HG03060 (cell line): ENCODE results near the gene DUSP2.

ENCODE experiments used
- ATAC-seq: cut with Tn5 transposase; IDR thresholded peaks from one replicate; pipeline ENCODE4 v1.9.1; 2021; ENCODE audit warnings: low read depth, moderate number of reproducible peaks; ENCODE audit not compliant: unreplicated experiment

DUSP2 gene

GRCh38 chr2:96116879-96117533 lies 28.2 kb downstream of the DUSP2 start:
- no peak for ATAC-seq

- ATAC-seq: no peak
These were observed 28.8 kb downstream of the DUSP2 start, which contains the start of gene ADRA2B for GRCh38 chr2:96116424-96116878. ADRA2B (minus strand) TSS chr2:96116571; CDS start chr2:96116149, 422 bp downstream.

GRCh38 chr2:96115631-96116423 lies 29.4 kb downstream of the DUSP2 start:
- no peak for ATAC-seq

GRCh38 chr2:96114903-96115581 lies 30.2 kb downstream of the DUSP2 start:
- ATAC-seq: no peak

GRCh38 chr2:96114546-96114902 lies 30.7 kb downstream of the DUSP2 start:
- ATAC-seq: no peak

- ATAC-seq: no peak
These were observed 31.3 kb downstream of the DUSP2 start for GRCh38 chr2:96113951-96114350.

GRCh38 chr2:96113367-96113677 lies 31.9 kb downstream of the DUSP2 start:
- ATAC-seq: no peak

- ATAC-seq: no peak
These were observed 32.5 kb downstream of the DUSP2 start for GRCh38 chr2:96112501-96113366.

- ATAC-seq: no peak
These were observed 33.3 kb downstream of the DUSP2 start for GRCh38 chr2:96111823-96112500.

GRCh38 chr2:96111257-96111640 lies 34.0 kb downstream of the DUSP2 start:
- ATAC-seq: no peak

GRCh38 chr2:96110621-96111256 lies 34.5 kb downstream of the DUSP2 start:
- no peak for ATAC-seq

- no peak for ATAC-seq
These were observed 35.2 kb downstream of the DUSP2 start for GRCh38 chr2:96109931-96110511.

- ATAC-seq: no peak
These were observed 35.9 kb downstream of the DUSP2 start for GRCh38 chr2:96109361-96109680.

GRCh38 chr2:96108541-96109360 lies 36.5 kb downstream of the DUSP2 start:
- ATAC-seq: no peak

GRCh38 chr2:96108151-96108540 lies 37.1 kb downstream of the DUSP2 start:
- no peak for ATAC-seq

- no peak for ATAC-seq
These were observed 37.6 kb downstream of the DUSP2 start for GRCh38 chr2:96107708-96108065.

- no peak for ATAC-seq
These were observed 38.1 kb downstream of the DUSP2 start for GRCh38 chr2:96106991-96107707.
